ENCODE measurements around the gene EIF3L. TPM values are rescaled to one million over a fixed set of nuclear protein-coding genes. Genes with fewer than 3 reads are reported as not detected.

Gene EIF3L
- total RNA-seq, 1 donor from 2014 or later: 254 TPM

- DNase-seq (ENCODE audit: extremely low read depth, low read depth, low spot score): no peak
These were observed 1.6 kb downstream of the EIF3L start for GRCh38 chr22:37850801-37851200.

- DNase-seq (ENCODE audit: extremely low read depth, low read depth, low spot score): no peak
These were observed 3.2 kb downstream of the EIF3L start for GRCh38 chr22:37852418-37852817.

GRCh38 chr22:37854946-37855345, 5.7 kb downstream of the EIF3L start:
- no peak for DNase-seq (ENCODE audit: extremely low read depth, low read depth, low spot score)

GRCh38 chr22:37855462-37855861, 6.2 kb downstream of the EIF3L start:
- no peak for DNase-seq (ENCODE audit: extremely low read depth, low read depth, low spot score)

GRCh38 chr22:37860796-37861421, 11.7 kb downstream of the EIF3L start:
- DNase-seq (ENCODE audit: extremely low read depth, low read depth, low spot score): no peak

GRCh38 chr22:37862570-37863325, 13.5 kb downstream of the EIF3L start:
- no peak for DNase-seq (ENCODE audit: extremely low read depth, low read depth, low spot score)

GRCh38 chr22:37865510-37865909, 16.3 kb downstream of the EIF3L start:
- no peak for DNase-seq (ENCODE audit: extremely low read depth, low read depth, low spot score)

- DNase-seq (ENCODE audit: extremely low read depth, low read depth, low spot score): no peak
These were observed 21.1 kb downstream of the EIF3L start for GRCh38 chr22:37870273-37870672.

- no peak for DNase-seq (ENCODE audit: extremely low read depth, low read depth, low spot score)
These were observed 31.6 kb downstream of the EIF3L start for GRCh38 chr22:37880668-37881440.

- no peak for DNase-seq (ENCODE audit: extremely low read depth, low read depth, low spot score)
These were observed 35.2 kb downstream of the EIF3L start for GRCh38 chr22:37884420-37884819.

- no peak for DNase-seq (ENCODE audit: extremely low read depth, low read depth, low spot score)
These were observed 38.6 kb downstream of the EIF3L start for GRCh38 chr22:37887584-37888378.

GRCh38 chr22:37891926-37892325, 42.7 kb downstream of the EIF3L start:
- no peak for DNase-seq (ENCODE audit: extremely low read depth, low read depth, low spot score)

GRCh38 chr22:37892566-37893335, 43.5 kb downstream of the EIF3L start:
- no peak for DNase-seq (ENCODE audit: extremely low read depth, low read depth, low spot score)

GRCh38 chr22:37893583-37893983, 44.4 kb downstream of the EIF3L start:
- DNase-seq (ENCODE audit: extremely low read depth, low read depth, low spot score): no peak

- no peak for DNase-seq (ENCODE audit: extremely low read depth, low read depth, low spot score)
These were observed 45.9 kb downstream of the EIF3L start for GRCh38 chr22:37894939-37895670.

- DNase-seq (ENCODE audit: extremely low read depth, low read depth, low spot score): peak; percentile 16
These were observed 47.0 kb downstream of the EIF3L start for GRCh38 chr22:37896181-37896592.

GRCh38 chr22:37896939-37897338, 47.7 kb downstream of the EIF3L start:
- no peak for DNase-seq (ENCODE audit: extremely low read depth, low read depth, low spot score)

- no peak for DNase-seq (ENCODE audit: extremely low read depth, low read depth, low spot score)
These were observed 48.6 kb downstream of the EIF3L start for GRCh38 chr22:37897807-37898206.

- no peak for DNase-seq (ENCODE audit: extremely low read depth, low read depth, low spot score)
These were observed 49.4 kb downstream of the EIF3L start for GRCh38 chr22:37898441-37899181.

Data from glomerular endothelial cell (primary cell).